Neural progenitor cell (in vitro differentiated cells): ENCODE results near the gene FTCD. TPM values are rescaled to one million over a fixed set of nuclear protein-coding genes. Genes with fewer than 3 reads are reported as not detected.
A peak's percentile ranks its signal among the peaks of the same experiment; 100 is the strongest.

ENCODE experiments used
- DNase-seq: peaks from one replicate; pipeline ENCODE4 v3.0.0-alpha.2; 2016; ENCODE audit warnings: low spot score
- H2AFZ ChIP-seq: fragments of 200-600 bp; sonication (generic); replicated peaks from 2 replicates; pipeline ENCODE4 v1.6.1; 2016; ENCODE audit warnings: antibody characterized with exemption
- H3F3A ChIP-seq: fragments of 200-600 bp; sonication (generic); 2 replicates; pipeline ENCODE4 v1.6.1; 2016; ENCODE audit warnings: antibody characterized with exemption, low read depth
- H3K27ac ChIP-seq: fragments of 200-600 bp; sonication (generic); 2 replicates; pipeline ENCODE4 v1.5.1; 2016; ENCODE audit warnings: mild to moderate bottlenecking
- H3K27me3 ChIP-seq: fragments of 200-600 bp; sonication (generic); 2 replicates; pipeline ENCODE4 v1.6.1; 2016; ENCODE audit warnings: mild to moderate bottlenecking, moderate library complexity
- H3K36me3 ChIP-seq: fragments of 200-600 bp; sonication (generic); 2 replicates; pipeline ENCODE4 v1.5.1; 2016
- H3K4me1 ChIP-seq: fragments of 200-600 bp; sonication (generic); 2 replicates; pipeline ENCODE4 v1.6.1; 2016; ENCODE audit warnings: mixed run types
- H3K4me2 ChIP-seq: fragments of 200-600 bp; sonication (generic); 2 replicates; pipeline ENCODE4 v1.6.1; 2016
- H3K4me3 ChIP-seq: fragments of 200-600 bp; sonication (generic); 2 replicates; pipeline ENCODE4 v1.5.1; 2016
- H3K79me2 ChIP-seq: fragments of 200-600 bp; sonication (generic); 2 replicates; pipeline ENCODE4 v1.6.1; 2016; ENCODE audit warnings: low read depth
- H3K9ac ChIP-seq: fragments of 200-600 bp; sonication (generic); 2 replicates; pipeline ENCODE4 v1.6.1; 2016
- H3K9me3 ChIP-seq: fragments of 200-600 bp; sonication (generic); 2 replicates; pipeline ENCODE4 v1.5.1; 2016; ENCODE audit warnings: low read depth
- H4K20me1 ChIP-seq: fragments of 200-600 bp; sonication (generic); 2 replicates; pipeline ENCODE4 v1.6.1; 2016; ENCODE audit warnings: low read depth
- H3K27ac Mint-ChIP-seq: 3 replicates; pipeline ENCODE4 v1.8.0; 2021; ENCODE audit warnings: mixed read lengths
- H3K27me3 Mint-ChIP-seq: 2 replicates; pipeline ENCODE4 v1.8.0; 2022; ENCODE audit warnings: low read depth, mild to moderate bottlenecking, inconsistent platforms, moderate library complexity, mixed read lengths; ENCODE audit not compliant: insufficient read depth
- H3K36me3 Mint-ChIP-seq: 3 replicates; pipeline ENCODE4 v1.8.0; 2021; ENCODE audit warnings: mixed read lengths
- H3K4me1 Mint-ChIP-seq: 3 replicates; pipeline ENCODE4 v1.8.0; 2021; ENCODE audit warnings: mixed read lengths
- H3K4me3 Mint-ChIP-seq: 3 replicates; pipeline ENCODE4 v1.8.0; 2021; ENCODE audit warnings: mild to moderate bottlenecking, moderate library complexity, mixed read lengths
- H3K9me3 Mint-ChIP-seq: 3 replicates; pipeline ENCODE4 v1.8.0; 2020; ENCODE audit warnings: mixed read lengths
- EZH2 ChIP-seq: fragments of 200-600 bp; sonication (generic); IDR thresholded peaks from 2 replicates; pipeline ENCODE4 v1.6.1; 2017; ENCODE audit warnings: antibody characterized with exemption, mild to moderate bottlenecking, moderate library complexity
- EZH2phosphoT487 ChIP-seq: fragments of 200-600 bp; sonication (generic); IDR thresholded peaks from 2 replicates; pipeline ENCODE4 v1.6.1; 2017; ENCODE audit warnings: antibody characterized with exemption
- total RNA-seq: library from RNA; depleted of rRNA; stranded (reverse); fragments of >200 nt; gene quantifications from 2 replicates; pipeline ENCODE4 v1.2.3, GENCODE V29; 2015; ENCODE audit warnings: low replicate concordance
- TF ChIP-seq, protein P1 (sequence below): fragments of 200-600 bp; sonication (generic); IDR thresholded peaks from 2 replicates; pipeline ENCODE4 v1.5.1; 2017; ENCODE audit warnings: antibody characterized with exemption, mild to moderate bottlenecking

Gene FTCD
- total RNA-seq, 1 donor from 2014 or later = not detected

GRCh38 chr21:46188226-46189212 is 33.1 kb upstream of the FTCD start:
- no peaks in the 10 kb centered on the region for H3K9me3 Mint-ChIP-seq
- no peak overlapping the region for H2AFZ ChIP-seq

DNA sequence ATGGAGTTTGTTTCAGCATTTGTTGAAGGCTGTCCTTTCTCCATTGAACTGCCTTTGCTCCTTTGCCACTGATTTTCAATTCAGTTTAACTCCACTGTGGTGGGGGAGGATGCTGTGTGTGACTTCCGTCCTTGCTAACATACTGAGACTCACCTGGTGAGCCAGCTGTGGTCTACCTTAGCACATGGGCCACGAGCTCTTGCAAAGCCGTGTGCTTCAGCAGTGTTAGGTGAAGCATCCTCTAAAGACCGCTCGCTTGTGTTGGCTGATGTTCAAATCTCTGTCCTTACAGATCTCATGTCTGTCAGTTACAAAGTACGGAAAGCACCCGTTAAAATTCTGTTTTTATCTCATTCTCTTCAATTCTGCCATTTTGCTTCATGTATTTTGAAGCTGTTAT is 32.4 kb upstream of the FTCD start:
- Mint-ChIP-seq H3K4me3 (no peak overlapping the region), H3K9me3 (no peaks in the 10 kb centered on the region), H3K4me1 (peaks cover 50% of the 10 kb centered on the region), H3K27me3 (peaks cover 2% of the 10 kb centered on the region), H3K36me3 (peaks cover 9% of the 10 kb centered on the region), H3K27ac (peak overlapping the region; percentile 59)
- no peak overlapping the region for H3K4me3 ChIP-seq
- no peak overlapping the region for H3K27ac ChIP-seq
- H3K4me1 ChIP-seq = peaks cover 14% of the 10 kb centered on the region
- H3K9ac ChIP-seq = no peak overlapping the region
- no peaks in the 10 kb centered on the region for H3K9me3 ChIP-seq
- H3F3A ChIP-seq = peaks cover 13% of the 10 kb centered on the region
- H4K20me1 ChIP-seq = no peaks in the 10 kb centered on the region
- H2AFZ ChIP-seq = no peak overlapping the region
- H3K27me3 ChIP-seq = no peaks in the 10 kb centered on the region
- TF ChIP-seq, protein P1, sequence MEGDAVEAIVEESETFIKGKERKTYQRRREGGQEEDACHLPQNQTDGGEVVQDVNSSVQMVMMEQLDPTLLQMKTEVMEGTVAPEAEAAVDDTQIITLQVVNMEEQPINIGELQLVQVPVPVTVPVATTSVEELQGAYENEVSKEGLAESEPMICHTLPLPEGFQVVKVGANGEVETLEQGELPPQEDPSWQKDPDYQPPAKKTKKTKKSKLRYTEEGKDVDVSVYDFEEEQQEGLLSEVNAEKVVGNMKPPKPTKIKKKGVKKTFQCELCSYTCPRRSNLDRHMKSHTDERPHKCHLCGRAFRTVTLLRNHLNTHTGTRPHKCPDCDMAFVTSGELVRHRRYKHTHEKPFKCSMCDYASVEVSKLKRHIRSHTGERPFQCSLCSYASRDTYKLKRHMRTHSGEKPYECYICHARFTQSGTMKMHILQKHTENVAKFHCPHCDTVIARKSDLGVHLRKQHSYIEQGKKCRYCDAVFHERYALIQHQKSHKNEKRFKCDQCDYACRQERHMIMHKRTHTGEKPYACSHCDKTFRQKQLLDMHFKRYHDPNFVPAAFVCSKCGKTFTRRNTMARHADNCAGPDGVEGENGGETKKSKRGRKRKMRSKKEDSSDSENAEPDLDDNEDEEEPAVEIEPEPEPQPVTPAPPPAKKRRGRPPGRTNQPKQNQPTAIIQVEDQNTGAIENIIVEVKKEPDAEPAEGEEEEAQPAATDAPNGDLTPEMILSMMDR = no peak
- TF ChIP-seq EZH2 (no peak), EZH2phosphoT487 (no peak)
- peaks cover 4% of the 10 kb centered on the region for H3K79me2 ChIP-seq
- H3K36me3 ChIP-seq = no peaks in the 10 kb centered on the region
- DNase-seq = no peak
- H3K4me2 ChIP-seq = no peak overlapping the region

More at GRCh38 chr21:46188226-46189212, 33.1 kb upstream of the FTCD start:
- DNase-seq = no peak
- TF ChIP-seq EZH2phosphoT487 (no peak), EZH2 (no peak)
- TF ChIP-seq, protein P1 = no peak
- Histone ChIP-seq H3K36me3 (no peaks in the 10 kb centered on the region), H3K27ac (no peak overlapping the region), H3K79me2 (peaks cover 4% of the 10 kb centered on the region), H3K9me3 (no peaks in the 10 kb centered on the region), H3K4me2 (no peak overlapping the region), H3K4me1 (peaks cover 14% of the 10 kb centered on the region), H4K20me1 (no peaks in the 10 kb centered on the region), H3K9ac (no peak overlapping the region), H3K4me3 (no peak overlapping the region), H3F3A (peaks cover 13% of the 10 kb centered on the region), H3K27me3 (no peaks in the 10 kb centered on the region)
- peak overlapping the region; percentile 17 for H3K4me3 Mint-ChIP-seq
- peak overlapping the region; percentile 59 for H3K27ac Mint-ChIP-seq
- peaks cover 2% of the 10 kb centered on the region for H3K27me3 Mint-ChIP-seq
- peaks cover 50% of the 10 kb centered on the region for H3K4me1 Mint-ChIP-seq
- H3K36me3 Mint-ChIP-seq = peaks cover 12% of the 10 kb centered on the region

- Histone ChIP-seq H4K20me1 (no peaks in the 10 kb centered on the region), H3K9ac (no peak overlapping the region), H3K27ac (no peak overlapping the region), H3K79me2 (peaks cover 4% of the 10 kb centered on the region), H3F3A (peaks cover 13% of the 10 kb centered on the region), H3K4me1 (peaks cover 14% of the 10 kb centered on the region), H3K4me3 (no peak overlapping the region), H3K27me3 (no peaks in the 10 kb centered on the region), H2AFZ (no peak overlapping the region), H3K36me3 (no peaks in the 10 kb centered on the region), H3K4me2 (no peak overlapping the region), H3K9me3 (no peaks in the 10 kb centered on the region)
- Mint-ChIP-seq H3K27ac (no peak overlapping the region), H3K9me3 (no peaks in the 10 kb centered on the region), H3K4me3 (no peak overlapping the region), H3K36me3 (peaks cover 9% of the 10 kb centered on the region), H3K27me3 (peaks cover 2% of the 10 kb centered on the region), H3K4me1 (peaks cover 50% of the 10 kb centered on the region)
- TF ChIP-seq, protein P1 = no peak
- TF ChIP-seq EZH2phosphoT487 (no peak), EZH2 (no peak)
- no peak for DNase-seq
Measured at GRCh38 chr21:46187261-46187660, 31.9 kb upstream of the FTCD start.
